Measurements from ENCODE around the gene SLC12A9.
"Not testable (repeated sequence)": the region's sequence is repeated elsewhere in the genome, so short reads cannot be mapped to it uniquely, and the experiment has no call there.

SLC12A9 gene

DNA sequence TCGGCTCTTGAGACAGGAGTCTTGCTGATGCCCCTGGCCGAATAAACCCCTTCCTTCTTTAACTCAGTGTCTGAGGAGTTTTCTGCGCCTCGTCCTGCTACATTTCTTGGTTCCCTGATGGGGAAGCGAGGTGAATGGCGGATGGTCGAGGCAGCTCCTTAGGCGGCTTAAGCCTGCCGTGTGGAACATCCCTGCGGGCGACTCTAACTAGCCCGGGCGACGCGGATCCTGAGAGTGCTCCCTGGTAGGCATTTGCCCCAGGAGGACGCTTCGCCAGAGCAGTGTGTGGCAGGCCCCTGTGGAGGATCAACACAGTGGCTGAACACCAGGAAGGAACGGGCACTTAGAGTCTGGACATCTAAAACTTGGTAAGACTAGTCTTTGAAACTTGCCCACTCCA lies 13.2 kb upstream of the SLC12A9 start:
- Histone ChIP-seq H3K4me1 (ENCODE audit: control insufficient read depth, insufficient read depth, low read length) (peaks cover 4% of the 10 kb centered on the region; the same call in 1 of the 2 replicates), H3K27ac (ENCODE audit: low read length) (no peak overlapping the region), H3K27me3 (ENCODE audit: control insufficient read depth, insufficient read depth, low read length) (no peaks in the 10 kb centered on the region), H3K4me3 (ENCODE audit: low read length) (no peak overlapping the region), H3K36me3 (ENCODE audit: control insufficient read depth, insufficient read depth, low read length) (no peaks in the 10 kb centered on the region), H3K9me3 (ENCODE audit: control insufficient read depth, insufficient read depth, low read length) (no peaks in the 10 kb centered on the region)
- no CpG with 5 or more reads among the region's 18 CpGs for WGBS (ENCODE audit: insufficient coverage, insufficient read length)
- DNase-seq (ENCODE audit: low read depth, low spot score), result no peak

- no CpG with 5 or more reads among the region's 8 CpGs for WGBS (ENCODE audit: insufficient coverage, insufficient read length)
- H3K4me1 ChIP-seq (ENCODE audit: control insufficient read depth, insufficient read depth, low read length), result peaks cover 4% of the 10 kb centered on the region; the same call in 1 of the 2 replicates
- H3K36me3 ChIP-seq (ENCODE audit: control insufficient read depth, insufficient read depth, low read length), result no peaks in the 10 kb centered on the region
- H3K9me3 ChIP-seq (ENCODE audit: control insufficient read depth, insufficient read depth, low read length), result no peaks in the 10 kb centered on the region
- no peak overlapping the region for H3K4me3 ChIP-seq (ENCODE audit: low read length)
- no peaks in the 10 kb centered on the region for H3K27me3 ChIP-seq (ENCODE audit: control insufficient read depth, insufficient read depth, low read length)
- no peak for DNase-seq (ENCODE audit: low read depth, low spot score)
- no peak overlapping the region for H3K27ac ChIP-seq (ENCODE audit: low read length)
These were observed 11.9 kb upstream of the SLC12A9 start for GRCh38 chr7:100840470-100841100.

DNA sequence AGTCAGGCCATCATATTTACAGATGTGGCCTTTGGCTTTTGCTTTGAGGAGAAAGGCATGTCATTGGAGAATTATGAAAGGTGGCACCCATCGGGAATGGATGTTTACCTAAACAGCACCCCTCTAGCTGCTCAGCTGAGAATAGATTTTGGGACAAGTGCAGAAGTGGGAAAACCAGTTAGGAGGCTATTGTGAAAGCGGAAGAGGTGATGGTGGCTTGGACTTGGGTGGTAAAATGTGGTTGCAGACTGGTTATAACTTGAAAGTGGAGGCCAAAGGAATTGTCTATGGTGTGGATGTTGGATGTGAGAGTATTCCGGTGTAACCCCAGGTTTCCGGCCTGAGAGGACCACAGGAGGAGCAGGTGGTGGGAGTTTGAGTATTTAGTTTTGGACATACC lies 5.2 kb upstream of the SLC12A9 start:
- Histone ChIP-seq H3K36me3 (ENCODE audit: control insufficient read depth, insufficient read depth, low read length) (no peaks in the 10 kb centered on the region), H3K27me3 (ENCODE audit: control insufficient read depth, insufficient read depth, low read length) (no peaks in the 10 kb centered on the region), H3K27ac (ENCODE audit: low read length) (no peak overlapping the region), H3K4me1 (ENCODE audit: control insufficient read depth, insufficient read depth, low read length) (no peaks in the 10 kb centered on the region), H3K4me3 (ENCODE audit: low read length) (no peak overlapping the region), H3K9me3 (ENCODE audit: control insufficient read depth, insufficient read depth, low read length) (no peaks in the 10 kb centered on the region)
- no peak for DNase-seq (ENCODE audit: low read depth, low spot score)
- no CpG with 5 or more reads among the region's 4 CpGs for WGBS (ENCODE audit: insufficient coverage, insufficient read length)

DNA sequence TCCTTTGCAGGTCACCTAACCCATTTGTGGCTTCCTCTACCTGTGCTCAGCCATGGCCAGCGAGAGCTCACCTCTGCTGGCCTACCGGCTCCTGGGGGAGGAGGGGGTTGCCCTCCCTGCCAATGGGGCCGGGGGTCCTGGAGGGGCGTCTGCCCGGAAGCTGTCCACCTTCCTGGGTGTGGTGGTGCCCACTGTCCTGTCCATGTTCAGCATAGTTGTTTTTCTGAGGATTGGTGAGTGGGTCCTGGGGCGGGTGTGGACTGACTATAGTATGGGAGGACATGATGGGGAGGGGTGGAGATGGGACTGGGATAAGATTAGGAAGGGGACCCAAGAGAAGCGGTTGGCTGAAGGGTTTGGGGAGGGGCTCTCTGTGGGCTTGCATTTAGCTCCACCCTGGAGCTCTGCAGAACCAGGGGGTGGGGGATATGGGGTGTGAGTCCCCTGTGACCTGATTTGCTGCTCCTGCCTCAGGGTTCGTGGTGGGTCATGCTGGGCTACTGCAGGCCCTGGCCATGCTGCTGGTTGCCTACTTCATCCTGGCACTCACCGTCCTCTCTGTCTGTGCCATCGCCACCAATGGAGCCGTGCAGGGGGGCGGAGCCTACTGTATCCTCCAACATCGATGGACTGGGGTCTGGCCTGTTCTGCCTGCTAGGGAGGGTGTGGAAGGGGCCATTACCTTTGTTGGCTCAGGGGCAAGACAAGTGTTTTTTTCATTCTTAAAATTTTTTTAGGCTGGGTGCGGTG lies 1.8 kb downstream of the SLC12A9 start:
- no peak overlapping the region for H3K4me3 ChIP-seq (ENCODE audit: low read length)
- no peak for DNase-seq (ENCODE audit: low read depth, low spot score)
- no CpG with 5 or more reads among the region's 14 CpGs for whole genome bisulfite sequencing (ENCODE audit: insufficient coverage, insufficient read length)

GRCh38 chr7:100854899-100855298 lies 2.4 kb downstream of the SLC12A9 start:
- not testable (repeated sequence) for H3K27ac ChIP-seq (ENCODE audit: low read length); H3K27me3 ChIP-seq (ENCODE audit: control insufficient read depth, insufficient read depth, low read length); DNase-seq (ENCODE audit: low read depth, low spot score); H3K4me1 ChIP-seq (ENCODE audit: control insufficient read depth, insufficient read depth, low read length); H3K4me3 ChIP-seq (ENCODE audit: low read length); H3K9me3 ChIP-seq (ENCODE audit: control insufficient read depth, insufficient read depth, low read length); H3K36me3 ChIP-seq (ENCODE audit: control insufficient read depth, insufficient read depth, low read length)
- no CpG with 5 or more reads among the region's 9 CpGs for WGBS (ENCODE audit: insufficient coverage, insufficient read length)

More for the DNA sequence above, 1.8 kb downstream of the SLC12A9 start:
- Histone ChIP-seq H3K27ac (ENCODE audit: low read length) (no peak overlapping the region), H3K9me3 (ENCODE audit: control insufficient read depth, insufficient read depth, low read length) (no peaks in the 10 kb centered on the region), H3K27me3 (ENCODE audit: control insufficient read depth, insufficient read depth, low read length) (no peaks in the 10 kb centered on the region), H3K4me1 (ENCODE audit: control insufficient read depth, insufficient read depth, low read length) (no peaks in the 10 kb centered on the region; the same call in 1 of the 2 replicates), H3K36me3 (ENCODE audit: control insufficient read depth, insufficient read depth, low read length) (peaks cover 6% of the 10 kb centered on the region; the same call in 1 of the 2 replicates)

GRCh38 chr7:100855515-100855914 lies 3.0 kb downstream of the SLC12A9 start:
- Histone ChIP-seq H3K4me3 (ENCODE audit: low read length) (no peak overlapping the region), H3K27ac (ENCODE audit: low read length) (no peak overlapping the region), H3K9me3 (ENCODE audit: control insufficient read depth, insufficient read depth, low read length) (no peaks in the 10 kb centered on the region), H3K4me1 (ENCODE audit: control insufficient read depth, insufficient read depth, low read length) (no peaks in the 10 kb centered on the region; the same call in 1 of the 2 replicates), H3K36me3 (ENCODE audit: control insufficient read depth, insufficient read depth, low read length) (peaks cover 11% of the 10 kb centered on the region; the same call in 1 of the 2 replicates), H3K27me3 (ENCODE audit: control insufficient read depth, insufficient read depth, low read length) (no peaks in the 10 kb centered on the region)
- no peak for DNase-seq (ENCODE audit: low read depth, low spot score)
- WGBS (ENCODE audit: insufficient coverage, insufficient read length), result no CpG with 5 or more reads among the region's 10 CpGs

- no CpG with 5 or more reads among the region's 16 CpGs for WGBS (ENCODE audit: insufficient coverage, insufficient read length)
- Histone ChIP-seq H3K36me3 (ENCODE audit: control insufficient read depth, insufficient read depth, low read length) (peaks cover 15% of the 10 kb centered on the region; the same call in 1 of the 2 replicates), H3K4me3 (ENCODE audit: low read length) (no peak overlapping the region), H3K9me3 (ENCODE audit: control insufficient read depth, insufficient read depth, low read length) (no peaks in the 10 kb centered on the region), H3K4me1 (ENCODE audit: control insufficient read depth, insufficient read depth, low read length) (no peaks in the 10 kb centered on the region; the same call in 1 of the 2 replicates), H3K27me3 (ENCODE audit: control insufficient read depth, insufficient read depth, low read length) (no peaks in the 10 kb centered on the region), H3K27ac (ENCODE audit: low read length) (no peak overlapping the region)
- no peak for DNase-seq (ENCODE audit: low read depth, low spot score)
These were observed 4.4 kb downstream of the SLC12A9 start for GRCh38 chr7:100856871-100857282.

GRCh38 chr7:100859856-100860255 lies 7.3 kb downstream of the SLC12A9 start:
- Histone ChIP-seq H3K9me3 (ENCODE audit: control insufficient read depth, insufficient read depth, low read length) (no peaks in the 10 kb centered on the region), H3K4me1 (ENCODE audit: control insufficient read depth, insufficient read depth, low read length) (no peaks in the 10 kb centered on the region), H3K27ac (ENCODE audit: low read length) (no peak overlapping the region), H3K27me3 (ENCODE audit: control insufficient read depth, insufficient read depth, low read length) (no peaks in the 10 kb centered on the region), H3K36me3 (ENCODE audit: control insufficient read depth, insufficient read depth, low read length) (peaks cover 15% of the 10 kb centered on the region; the same call in 1 of the 2 replicates), H3K4me3 (ENCODE audit: low read length) (no peak overlapping the region)
- no CpG with 5 or more reads among the region's 15 CpGs for WGBS (ENCODE audit: insufficient coverage, insufficient read length)
- DNase-seq (ENCODE audit: low read depth, low spot score), result no peak

DNA sequence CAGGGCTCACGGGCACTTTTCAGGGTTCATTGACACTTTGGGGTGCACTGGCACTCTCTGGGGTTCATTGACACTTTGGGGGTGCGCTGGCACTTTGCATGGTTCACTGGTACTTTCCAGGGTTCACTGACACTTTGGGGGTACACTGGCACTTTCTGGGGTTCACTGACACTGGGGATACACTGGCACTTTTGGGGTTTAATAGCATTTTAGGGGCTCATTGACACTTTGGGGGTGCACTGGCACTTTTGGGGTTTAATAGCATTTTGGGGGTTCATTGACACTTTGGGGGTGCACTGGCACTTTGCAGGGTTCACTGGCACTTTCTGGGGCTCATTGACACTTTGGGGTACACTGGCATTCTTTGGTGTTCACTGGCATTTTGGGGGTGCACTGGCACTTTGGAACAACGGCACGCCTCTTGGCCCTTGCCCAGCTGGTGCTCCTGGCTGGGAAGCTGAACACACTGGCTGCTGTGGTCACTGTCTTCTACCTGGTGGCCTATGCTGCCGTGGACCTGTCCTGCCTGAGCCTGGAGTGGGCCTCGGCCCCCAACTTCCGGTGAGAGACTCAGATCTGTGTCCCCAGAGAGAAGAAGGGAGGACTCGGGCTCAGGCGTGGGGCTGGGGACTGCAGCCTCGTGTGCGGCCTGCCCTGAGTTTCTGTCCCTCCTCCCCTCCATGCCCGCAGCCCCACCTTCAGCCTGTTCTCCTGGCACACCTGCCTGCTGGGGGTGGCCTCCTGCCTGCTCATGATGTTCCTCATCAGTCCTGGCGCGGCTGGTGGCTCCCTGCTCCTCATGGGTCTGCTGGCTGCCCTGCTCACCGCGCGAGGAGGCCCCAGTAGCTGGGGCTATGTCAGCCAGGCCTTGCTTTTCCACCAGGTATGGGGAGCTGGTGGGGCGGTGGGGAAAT lies 8.4 kb downstream of the SLC12A9 start:
- no peak overlapping the region for H3K27ac ChIP-seq (ENCODE audit: low read length)
- H3K4me3 ChIP-seq (ENCODE audit: low read length), result no peak overlapping the region
- WGBS (ENCODE audit: insufficient coverage, insufficient read length), result no CpG with 5 or more reads among the region's 18 CpGs
- no peak for DNase-seq (ENCODE audit: low read depth, low spot score)
- H3K4me1 ChIP-seq (ENCODE audit: control insufficient read depth, insufficient read depth, low read length), result no peaks in the 10 kb centered on the region
- peaks cover 15% of the 10 kb centered on the region for H3K36me3 ChIP-seq (ENCODE audit: control insufficient read depth, insufficient read depth, low read length)
- H3K27me3 ChIP-seq (ENCODE audit: control insufficient read depth, insufficient read depth, low read length), result no peaks in the 10 kb centered on the region
- H3K9me3 ChIP-seq (ENCODE audit: control insufficient read depth, insufficient read depth, low read length), result no peaks in the 10 kb centered on the region

DNA sequence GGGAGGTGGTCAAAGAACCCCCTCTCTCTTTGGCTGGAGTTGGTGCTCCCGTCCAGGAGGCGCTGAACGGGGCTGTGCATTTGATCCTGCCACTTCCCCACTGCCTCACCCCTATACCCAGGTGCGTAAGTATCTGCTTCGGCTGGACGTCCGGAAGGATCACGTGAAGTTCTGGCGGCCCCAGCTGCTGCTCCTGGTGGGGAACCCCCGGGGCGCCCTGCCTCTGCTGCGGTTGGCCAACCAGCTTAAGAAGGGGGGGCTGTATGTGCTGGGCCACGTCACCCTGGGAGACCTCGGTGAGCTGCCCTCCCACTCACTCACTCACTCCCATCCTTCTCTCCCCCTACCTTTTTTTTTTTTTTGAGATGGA lies 9.1 kb downstream of the SLC12A9 start:
- no peak overlapping the region for H3K27ac ChIP-seq (ENCODE audit: low read length)
- H3K9me3 ChIP-seq (ENCODE audit: control insufficient read depth, insufficient read depth, low read length), result no peaks in the 10 kb centered on the region
- no peak for DNase-seq (ENCODE audit: low read depth, low spot score)
- H3K4me1 ChIP-seq (ENCODE audit: control insufficient read depth, insufficient read depth, low read length), result peaks cover under 1% of the 10 kb centered on the region; the same call in 1 of the 2 replicates
- no CpG with 5 or more reads among the region's 14 CpGs for WGBS (ENCODE audit: insufficient coverage, insufficient read length)
- H3K4me3 ChIP-seq (ENCODE audit: low read length), result no peak overlapping the region
- H3K27me3 ChIP-seq (ENCODE audit: control insufficient read depth, insufficient read depth, low read length), result no peaks in the 10 kb centered on the region
- peaks cover 15% of the 10 kb centered on the region for H3K36me3 ChIP-seq (ENCODE audit: control insufficient read depth, insufficient read depth, low read length)
